IPS-18c (cell line): ENCODE results near the gene SKAP2.

Source experiments
- H3K4me3 ChIP-seq: 2 replicates; pipeline ENCODE4 v1.7.0; 2013; ENCODE audit warnings: low read depth, mild to moderate bottlenecking, low read length, moderate library complexity; ENCODE audit not compliant: insufficient read depth
- H3K9me3 ChIP-seq: one replicate; pipeline ENCODE4 v1.6.1; 2013; ENCODE audit warnings: mild to moderate bottlenecking, low read length, moderate library complexity; ENCODE audit not compliant: control insufficient read depth, insufficient read depth

Gene SKAP2

GRCh38 chr7:26639111-26639510, 225.3 kb downstream of the SKAP2 start:
- no peak overlapping the region for H3K4me3 ChIP-seq

GRCh38 chr7:26638140-26638539, 226.2 kb downstream of the SKAP2 start:
- H3K4me3 ChIP-seq: no peak overlapping the region
- no peaks in the 10 kb centered on the region for H3K9me3 ChIP-seq

More at GRCh38 chr7:26639111-26639510, 225.3 kb downstream of the SKAP2 start:
- H3K9me3 ChIP-seq: no peaks in the 10 kb centered on the region

- Histone ChIP-seq H3K9me3 (no peaks in the 10 kb centered on the region), H3K4me3 (no peak overlapping the region)
Observed at GRCh38 chr7:26637610-26638009, 226.8 kb downstream of the SKAP2 start.

- no peak overlapping the region for H3K4me3 ChIP-seq
- no peaks in the 10 kb centered on the region for H3K9me3 ChIP-seq
Observed at GRCh38 chr7:26636808-26637207, 227.6 kb downstream of the SKAP2 start.

GRCh38 chr7:26633557-26633956, 230.8 kb downstream of the SKAP2 start:
- Histone ChIP-seq H3K4me3 (no peak overlapping the region), H3K9me3 (no peaks in the 10 kb centered on the region)

GRCh38 chr7:26631601-26632000, 232.8 kb downstream of the SKAP2 start:
- Histone ChIP-seq H3K4me3 (no peak overlapping the region), H3K9me3 (no peaks in the 10 kb centered on the region)

GRCh38 chr7:26630941-26631580, 233.3 kb downstream of the SKAP2 start:
- Histone ChIP-seq H3K9me3 (no peaks in the 10 kb centered on the region), H3K4me3 (no peak overlapping the region)

- Histone ChIP-seq H3K9me3 (no peaks in the 10 kb centered on the region), H3K4me3 (no peak overlapping the region)
Observed at GRCh38 chr7:26630361-26630760, 234.0 kb downstream of the SKAP2 start.

- Histone ChIP-seq H3K4me3 (no peak overlapping the region), H3K9me3 (no peaks in the 10 kb centered on the region)
Observed at GRCh38 chr7:26629696-26630095, 234.7 kb downstream of the SKAP2 start.

- H3K9me3 ChIP-seq: no peaks in the 10 kb centered on the region
- H3K4me3 ChIP-seq: no peak overlapping the region
Observed at GRCh38 chr7:26627891-26628341, 236.5 kb downstream of the SKAP2 start.

GRCh38 chr7:26627221-26627620, 237.2 kb downstream of the SKAP2 start:
- Histone ChIP-seq H3K4me3 (no peak overlapping the region), H3K9me3 (no peaks in the 10 kb centered on the region)

GRCh38 chr7:26626687-26627086, 237.7 kb downstream of the SKAP2 start:
- Histone ChIP-seq H3K4me3 (no peak overlapping the region), H3K9me3 (no peaks in the 10 kb centered on the region)

- H3K9me3 ChIP-seq: no peaks in the 10 kb centered on the region
- H3K4me3 ChIP-seq: no peak overlapping the region
Observed at GRCh38 chr7:26626156-26626555, 238.2 kb downstream of the SKAP2 start.

- Histone ChIP-seq H3K9me3 (no peaks in the 10 kb centered on the region), H3K4me3 (no peak overlapping the region)
Observed at GRCh38 chr7:26625286-26625685, 239.1 kb downstream of the SKAP2 start.

GRCh38 chr7:26624839-26625238, 239.6 kb downstream of the SKAP2 start:
- Histone ChIP-seq H3K9me3 (no peaks in the 10 kb centered on the region), H3K4me3 (no peak overlapping the region)

GRCh38 chr7:26624431-26624830, 240.0 kb downstream of the SKAP2 start:
- Histone ChIP-seq H3K4me3 (no peak overlapping the region), H3K9me3 (no peaks in the 10 kb centered on the region)

- no peak overlapping the region for H3K4me3 ChIP-seq
- no peaks in the 10 kb centered on the region for H3K9me3 ChIP-seq
Observed at GRCh38 chr7:26620352-26620751, 244.0 kb downstream of the SKAP2 start.

- Histone ChIP-seq H3K9me3 (no peaks in the 10 kb centered on the region), H3K4me3 (no peak overlapping the region)
Observed at GRCh38 chr7:26619348-26619984, 244.9 kb downstream of the SKAP2 start.

- no peak overlapping the region for H3K4me3 ChIP-seq
- no peaks in the 10 kb centered on the region for H3K9me3 ChIP-seq
Observed at GRCh38 chr7:26618898-26619297, 245.5 kb downstream of the SKAP2 start.
